Measurements from ENCODE around the gene PPP2R3C. TPM values are rescaled to one million over a fixed set of nuclear protein-coding genes. Genes with fewer than 3 reads are reported as not detected.
"Not testable (repeated sequence)": the region's sequence is repeated elsewhere in the genome, so short reads cannot be mapped to it uniquely, and the experiment has no call there.

The PPP2R3C gene
- total and polyA plus RNA-seq, 4 donors: 19.6 to 42.1 (median 27.3) TPM

DNA sequence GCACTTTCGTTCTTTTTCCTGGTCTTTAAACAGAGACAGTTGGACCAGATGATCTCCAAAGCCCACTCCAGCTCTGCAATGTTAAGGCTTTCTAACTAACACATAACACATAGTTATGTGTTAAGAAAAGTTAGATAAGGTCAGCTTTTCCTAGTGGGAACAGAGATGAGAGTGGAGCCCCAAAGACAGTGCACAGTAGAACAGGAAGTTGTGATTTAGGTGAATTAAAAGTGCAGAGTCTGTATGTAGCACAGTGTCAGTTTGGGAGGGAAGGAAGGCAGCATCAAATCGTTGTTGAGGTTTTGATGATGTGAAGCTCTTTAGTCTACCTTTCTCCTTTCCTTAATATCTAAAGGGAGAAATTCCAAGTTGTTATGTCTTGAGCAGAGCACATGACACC is 32.2 kb upstream of the PPP2R3C start:
- Histone ChIP-seq H3K4me3 (no peak overlapping the region), H3K4me1 (ENCODE audit: control insufficient read depth in 5 of 5, insufficient read depth in 5 of 5, low read length in 5 of 5) (peaks cover 0 to 2% (median 0%) of the 10 kb centered on the region in 5 donors), H3K27ac (ENCODE audit: low read depth in 1 of 2, low read length in 1 of 2) (no peak overlapping the region), H3K9me3 (ENCODE audit: control insufficient read depth in 4 of 4, insufficient read depth in 3 of 4, low read length in 3 of 4) (no peaks in the 10 kb centered on the region), H3K27me3 (ENCODE audit: control insufficient read depth in 3 of 3, insufficient read depth in 3 of 3, low read length in 2 of 3) (no peaks in the 10 kb centered on the region), H3K9ac (ENCODE audit: insufficient read depth in 1 of 2, low read length in 2 of 2) (no peak overlapping the region), H3K36me3 (ENCODE audit: control insufficient read depth in 4 of 4, insufficient read depth in 4 of 4, low read length in 4 of 4) (peaks cover under 1 to 3% (median 2%) of the 10 kb centered on the region in 4 donors)
- ATAC-seq (ENCODE audit: insufficient read depth, low FRiP score) (no peak), DNase-seq (no peak)
- TF ChIP-seq, protein P1, sequence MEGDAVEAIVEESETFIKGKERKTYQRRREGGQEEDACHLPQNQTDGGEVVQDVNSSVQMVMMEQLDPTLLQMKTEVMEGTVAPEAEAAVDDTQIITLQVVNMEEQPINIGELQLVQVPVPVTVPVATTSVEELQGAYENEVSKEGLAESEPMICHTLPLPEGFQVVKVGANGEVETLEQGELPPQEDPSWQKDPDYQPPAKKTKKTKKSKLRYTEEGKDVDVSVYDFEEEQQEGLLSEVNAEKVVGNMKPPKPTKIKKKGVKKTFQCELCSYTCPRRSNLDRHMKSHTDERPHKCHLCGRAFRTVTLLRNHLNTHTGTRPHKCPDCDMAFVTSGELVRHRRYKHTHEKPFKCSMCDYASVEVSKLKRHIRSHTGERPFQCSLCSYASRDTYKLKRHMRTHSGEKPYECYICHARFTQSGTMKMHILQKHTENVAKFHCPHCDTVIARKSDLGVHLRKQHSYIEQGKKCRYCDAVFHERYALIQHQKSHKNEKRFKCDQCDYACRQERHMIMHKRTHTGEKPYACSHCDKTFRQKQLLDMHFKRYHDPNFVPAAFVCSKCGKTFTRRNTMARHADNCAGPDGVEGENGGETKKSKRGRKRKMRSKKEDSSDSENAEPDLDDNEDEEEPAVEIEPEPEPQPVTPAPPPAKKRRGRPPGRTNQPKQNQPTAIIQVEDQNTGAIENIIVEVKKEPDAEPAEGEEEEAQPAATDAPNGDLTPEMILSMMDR (IDR thresholded peaks at IDR 0.05; ENCODE audit: control extremely low read depth, extremely low read depth): no peak
- WGBS, 2 donors: 49 to 54% methylated on average over 2 of the region's 2 CpGs

DNA sequence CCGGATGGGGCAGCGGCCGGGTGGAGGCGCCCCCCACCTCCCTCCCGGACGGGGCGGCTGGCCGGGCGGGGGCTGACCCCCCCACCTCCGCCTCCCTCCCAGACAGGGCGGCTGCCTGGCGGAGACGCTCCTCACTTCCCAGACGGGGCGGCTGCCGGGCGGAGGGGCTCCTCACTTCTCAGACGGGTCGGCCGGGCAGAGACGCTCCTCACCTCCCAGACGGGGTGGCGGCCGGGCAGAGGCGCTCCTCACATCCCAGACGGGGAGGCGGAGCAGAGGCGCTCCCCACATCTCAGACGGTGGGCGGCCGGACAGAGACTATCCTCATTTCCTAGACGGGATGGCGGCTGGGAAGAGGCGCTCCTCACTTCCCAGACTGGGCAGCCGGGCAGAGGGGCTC is 30.7 kb upstream of the PPP2R3C start:
- H3K27me3 ChIP-seq (ENCODE audit: control insufficient read depth in 3 of 3, insufficient read depth in 3 of 3, low read length in 2 of 3); H3K9ac ChIP-seq (ENCODE audit: insufficient read depth in 1 of 2, low read length in 2 of 2); H3K4me3 ChIP-seq; H3K36me3 ChIP-seq (ENCODE audit: control insufficient read depth in 4 of 4, insufficient read depth in 4 of 4, low read length in 4 of 4); DNase-seq; H3K27ac ChIP-seq (ENCODE audit: low read depth in 1 of 2, low read length in 1 of 2); H3K9me3 ChIP-seq (ENCODE audit: control insufficient read depth in 4 of 4, insufficient read depth in 3 of 4, low read length in 3 of 4); ATAC-seq (ENCODE audit: insufficient read depth, low FRiP score); H3K4me1 ChIP-seq (ENCODE audit: control insufficient read depth in 5 of 5, insufficient read depth in 5 of 5, low read length in 5 of 5): not testable (repeated sequence)
- WGBS, 2 donors: 97 to 98% methylated on average over 33 to 35 of the region's 35 CpGs

DNA sequence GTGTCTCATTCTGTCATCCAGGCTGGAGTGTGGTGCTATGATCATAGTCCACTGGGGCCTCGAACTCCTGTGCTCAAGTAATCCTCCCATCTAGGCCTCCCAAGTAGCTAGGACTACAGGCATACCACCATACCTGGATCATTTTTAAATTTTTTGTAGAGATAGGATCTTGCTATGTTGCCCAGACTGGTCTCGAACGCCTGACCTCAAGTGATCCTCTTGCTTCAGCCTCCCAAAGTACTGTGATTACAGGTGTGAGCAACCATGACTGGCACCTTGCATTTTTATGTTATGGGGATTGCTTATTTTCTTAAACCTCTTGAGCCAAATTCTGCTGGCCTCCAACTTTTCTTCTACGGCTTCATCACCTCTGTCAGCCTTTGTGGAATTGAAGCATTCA is 27.4 kb upstream of the PPP2R3C start:
- no peak overlapping the region for H3K9ac ChIP-seq (ENCODE audit: insufficient read depth in 1 of 2, low read length in 2 of 2)
- no peak for ATAC-seq (ENCODE audit: insufficient read depth, low FRiP score)

DNA sequence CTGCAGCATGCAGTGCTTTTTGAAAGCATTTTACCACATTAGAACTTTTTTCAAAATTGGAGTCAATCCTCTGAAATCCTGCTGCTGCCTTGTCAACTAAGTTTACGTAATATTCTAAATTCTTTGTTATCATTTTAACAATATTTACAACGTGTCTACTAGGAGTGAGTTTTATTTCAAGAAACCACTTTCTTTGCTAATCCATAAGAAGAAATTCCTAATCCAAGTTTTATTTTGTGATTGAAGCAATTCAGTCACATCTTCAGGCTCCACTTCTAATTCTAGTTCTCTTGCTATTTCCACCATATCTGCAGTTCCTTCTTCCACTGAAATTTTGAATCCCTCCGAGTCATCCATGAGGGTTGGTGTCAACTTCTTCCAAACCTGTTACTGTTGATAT is 25.9 kb upstream of the PPP2R3C start:
- peaks cover 0 to 6% (median 2%) of the 10 kb centered on the region in 4 donors for H3K36me3 ChIP-seq (ENCODE audit: control insufficient read depth in 4 of 4, insufficient read depth in 4 of 4, low read length in 4 of 4)
- no peak overlapping the region for H3K9ac ChIP-seq (ENCODE audit: insufficient read depth in 1 of 2, low read length in 2 of 2)
- H3K27me3 ChIP-seq (ENCODE audit: control insufficient read depth in 3 of 3, insufficient read depth in 3 of 3, low read length in 2 of 3): no peaks in the 10 kb centered on the region
- no peak for DNase-seq
- TF ChIP-seq, protein P1 (IDR thresholded peaks at IDR 0.05; ENCODE audit: control extremely low read depth, extremely low read depth): no peak
- no peak for ATAC-seq (ENCODE audit: insufficient read depth, low FRiP score)
- H3K4me3 ChIP-seq: no peak overlapping the region
- WGBS, 2 donors: 87 to 89% methylated on average over 3 of the region's 3 CpGs
- peaks cover 0 to 2% (median 0%) of the 10 kb centered on the region in 5 donors for H3K4me1 ChIP-seq (ENCODE audit: control insufficient read depth in 5 of 5, insufficient read depth in 5 of 5, low read length in 5 of 5)
- H3K9me3 ChIP-seq (ENCODE audit: control insufficient read depth in 4 of 4, insufficient read depth in 3 of 4, low read length in 3 of 4): no peaks in the 10 kb centered on the region
- H3K27ac ChIP-seq (ENCODE audit: low read depth in 1 of 2, low read length in 1 of 2): no peak overlapping the region

More for the DNA sequence above, 27.4 kb upstream of the PPP2R3C start:
- Histone ChIP-seq H3K9me3 (ENCODE audit: control insufficient read depth in 4 of 4, insufficient read depth in 3 of 4, low read length in 3 of 4) (no peaks in the 10 kb centered on the region), H3K36me3 (ENCODE audit: control insufficient read depth in 4 of 4, insufficient read depth in 4 of 4, low read length in 4 of 4) (peaks cover 0 to 4% (median under 1%) of the 10 kb centered on the region in 4 donors), H3K4me3 (no peak overlapping the region), H3K27me3 (ENCODE audit: control insufficient read depth in 3 of 3, insufficient read depth in 3 of 3, low read length in 2 of 3) (no peaks in the 10 kb centered on the region), H3K4me1 (ENCODE audit: control insufficient read depth in 5 of 5, insufficient read depth in 5 of 5, low read length in 5 of 5) (peaks cover 0 to 2% (median 0%) of the 10 kb centered on the region in 5 donors), H3K27ac (ENCODE audit: low read depth in 1 of 2, low read length in 1 of 2) (no peak overlapping the region)
- TF ChIP-seq, protein P1 (IDR thresholded peaks at IDR 0.05; ENCODE audit: control extremely low read depth, extremely low read depth): no peak
- 97 to 99% methylated on average over 4 of the region's 4 CpGs for WGBS, 2 donors
- no peak for DNase-seq
